GM18520 (cell line): Measurements from ENCODE around the gene SCGB1A1.
"Not testable (repeated sequence)": the region's sequence is repeated elsewhere in the genome, so short reads cannot be mapped to it uniquely, and the experiment has no call there.

Source experiments
- ATAC-seq: cut with Tn5 transposase; IDR thresholded peaks from one replicate; pipeline ENCODE4 v1.9.1; 2021; ENCODE audit not compliant: unreplicated experiment

The SCGB1A1 gene

DNA sequence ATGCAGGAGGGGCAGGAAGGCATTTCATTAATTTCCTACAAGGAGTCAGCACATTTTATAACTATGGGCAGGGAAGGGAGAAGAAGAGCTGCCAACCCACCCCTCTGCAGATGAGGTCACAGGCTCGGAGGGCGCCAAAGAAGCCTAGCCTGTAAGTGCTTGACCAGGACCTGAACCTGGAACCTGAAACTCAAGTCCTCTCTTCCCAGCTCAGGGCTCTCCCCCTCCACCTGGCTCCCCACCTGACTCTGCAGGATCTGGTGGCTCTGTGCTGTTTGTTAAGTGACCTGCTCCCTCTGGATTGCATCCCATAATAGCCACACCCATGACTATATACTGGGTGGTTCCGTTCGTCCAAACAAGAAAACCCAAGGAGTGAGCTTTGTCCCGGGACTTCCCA is 27.3 kb downstream of the SCGB1A1 start:
- no peak for ATAC-seq

DNA sequence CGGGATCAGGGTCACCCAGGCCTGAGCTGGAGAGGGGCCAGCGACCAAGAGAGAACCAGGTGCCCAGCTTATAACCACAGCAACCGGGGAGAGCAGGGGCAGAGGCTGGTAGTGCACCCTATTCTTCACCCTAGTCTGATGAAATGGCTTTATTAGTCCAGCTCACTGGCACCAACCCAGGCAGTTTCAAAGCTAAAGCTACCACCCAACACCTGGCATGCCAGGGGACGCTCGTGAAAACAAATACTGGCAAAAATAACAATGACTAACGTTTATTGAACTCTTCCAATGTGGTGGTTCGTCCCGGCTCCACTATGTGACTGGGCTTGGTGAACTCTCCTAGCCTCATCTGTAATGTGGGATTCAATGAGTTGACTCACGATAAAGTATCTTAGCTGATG is 30.6 kb downstream of the SCGB1A1 start:
- no peak for ATAC-seq

DNA sequence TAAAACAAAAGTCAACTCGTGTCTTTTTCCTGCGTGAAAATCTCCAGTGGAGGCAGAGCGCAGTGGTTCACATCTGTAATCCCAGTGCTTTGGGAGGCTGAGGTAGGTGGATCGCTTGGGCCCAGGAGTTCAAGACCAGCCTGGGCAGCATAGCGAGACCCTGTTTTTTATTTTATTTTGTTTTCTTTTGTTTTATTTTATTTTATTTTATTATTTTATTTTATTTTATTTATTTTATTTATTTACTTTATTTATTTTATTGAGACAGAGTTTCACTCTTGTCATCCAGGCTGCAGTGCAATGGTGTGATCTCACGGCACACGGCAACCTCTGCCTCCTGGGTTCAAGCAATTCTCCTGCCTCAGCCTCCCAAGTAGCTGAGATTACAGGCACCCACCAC is 31.1 kb downstream of the SCGB1A1 start:
- ATAC-seq: not testable (repeated sequence)

- no peak for ATAC-seq
Observed at GRCh38 chr11:62450543-62451240, 31.9 kb downstream of the SCGB1A1 start.

GRCh38 chr11:62451241-62451621 is 32.4 kb downstream of the SCGB1A1 start:
- no peak for ATAC-seq

- no peak for ATAC-seq
Observed at GRCh38 chr11:62452261-62452660, 33.4 kb downstream of the SCGB1A1 start.

- ATAC-seq: no peak
Observed at GRCh38 chr11:62452839-62453468, 34.1 kb downstream of the SCGB1A1 start.

- no peak for ATAC-seq
Observed at GRCh38 chr11:62456630-62457029, 37.8 kb downstream of the SCGB1A1 start.

DNA sequence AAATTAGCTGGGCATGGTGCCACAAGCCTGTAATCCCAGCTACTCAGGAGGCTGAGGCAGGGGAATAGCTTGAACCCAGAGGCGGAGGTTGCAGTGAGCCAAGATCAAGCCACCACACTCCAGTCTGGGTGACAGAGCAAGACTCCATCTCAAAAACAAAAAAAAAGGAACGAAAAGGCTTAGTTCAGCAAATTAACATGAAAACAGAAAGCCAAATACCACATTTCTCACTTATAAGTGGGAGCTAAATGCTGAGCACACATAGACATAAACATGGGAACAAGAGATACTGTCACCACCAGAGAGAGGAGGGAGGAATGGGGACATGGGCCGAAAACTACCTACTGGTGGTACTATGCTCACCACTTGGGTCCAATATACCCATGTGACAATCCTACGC is 38.6 kb downstream of the SCGB1A1 start:
- no peak for ATAC-seq

DNA sequence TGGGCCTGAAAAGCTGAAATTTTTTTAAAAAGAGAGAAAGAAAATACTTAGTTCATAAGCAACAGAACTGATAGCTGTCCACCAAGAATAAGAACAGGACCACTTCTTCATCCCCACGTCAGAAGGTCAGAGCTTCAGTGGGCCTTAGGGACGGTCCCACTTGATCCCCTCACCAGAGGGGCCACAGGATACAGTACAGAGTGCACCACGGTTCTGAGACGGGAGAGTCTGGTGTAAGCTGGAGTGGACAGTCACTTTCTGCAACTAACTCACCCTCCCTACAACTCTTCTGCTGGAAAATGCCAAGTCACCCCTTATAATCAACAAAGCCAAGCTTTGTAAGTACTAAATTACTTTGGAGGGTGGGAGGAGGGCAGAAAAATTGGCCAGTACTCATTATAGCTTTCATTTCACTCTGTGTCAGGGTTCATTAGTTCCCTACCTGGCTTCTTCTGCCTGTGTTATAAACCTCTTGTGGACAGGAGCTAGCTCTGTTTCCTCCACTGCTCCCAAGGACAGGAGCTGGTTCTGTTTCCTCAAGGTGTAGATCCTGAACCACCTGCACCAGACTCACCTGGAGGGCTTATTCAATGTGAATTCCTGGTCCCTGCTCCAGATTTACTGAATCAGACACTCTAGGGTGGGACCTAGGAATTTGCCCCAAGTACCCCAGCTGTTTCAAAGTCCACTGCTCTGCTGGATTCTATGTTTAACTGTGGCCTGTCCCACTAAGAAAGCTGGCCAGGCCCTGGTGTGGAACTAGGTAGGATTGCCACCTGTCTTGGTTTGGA is 39.6 kb downstream of the SCGB1A1 start:
- no peak for ATAC-seq

- ATAC-seq: no peak
Observed at GRCh38 chr11:62459080-62459479, 40.2 kb downstream of the SCGB1A1 start.

DNA sequence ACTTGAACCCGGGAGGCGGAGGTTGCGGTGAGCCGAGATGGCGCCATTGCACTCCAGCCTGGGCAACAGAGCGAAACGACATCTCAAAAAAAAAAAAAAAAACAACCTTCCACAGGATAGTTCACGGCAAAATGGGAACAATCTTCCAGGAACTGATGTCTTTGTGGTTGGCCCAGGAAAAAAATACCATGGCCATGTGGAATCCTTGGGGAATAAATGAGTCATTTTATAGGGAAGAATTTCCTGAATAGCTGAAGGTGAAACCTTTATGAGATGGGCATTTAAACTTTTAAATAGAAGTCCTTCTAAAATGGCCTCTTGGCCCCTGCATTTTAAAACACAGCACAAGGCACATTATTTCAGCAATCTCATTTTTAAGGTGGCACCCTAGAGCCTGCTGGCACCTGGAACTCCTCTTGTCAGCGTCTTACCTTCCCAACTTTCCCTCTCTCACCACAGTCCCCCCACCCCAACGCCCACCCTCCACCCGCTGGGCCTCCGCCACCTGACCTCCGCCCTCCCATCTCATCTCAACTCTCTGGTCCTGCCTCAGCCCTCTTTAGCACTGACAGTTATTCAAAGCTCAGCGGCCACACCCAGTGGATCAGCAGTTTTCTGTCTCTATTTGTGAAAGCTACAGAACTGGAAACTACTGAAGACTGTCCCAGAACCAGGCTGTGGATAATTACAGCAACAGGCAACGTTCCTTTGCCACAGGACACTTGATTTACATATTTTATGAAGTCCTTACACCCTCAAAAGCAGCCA is 43.1 kb downstream of the SCGB1A1 start:
- ATAC-seq: no peak

GRCh38 chr11:62462508-62462892 is 43.7 kb downstream of the SCGB1A1 start:
- ATAC-seq: no peak

GRCh38 chr11:62463121-62463542 is 44.3 kb downstream of the SCGB1A1 start:
- ATAC-seq: no peak

- no peak for ATAC-seq
Observed at GRCh38 chr11:62464655-62465054, 45.8 kb downstream of the SCGB1A1 start.

- no peak for ATAC-seq
Observed at GRCh38 chr11:62466444-62466843, 47.6 kb downstream of the SCGB1A1 start.

DNA sequence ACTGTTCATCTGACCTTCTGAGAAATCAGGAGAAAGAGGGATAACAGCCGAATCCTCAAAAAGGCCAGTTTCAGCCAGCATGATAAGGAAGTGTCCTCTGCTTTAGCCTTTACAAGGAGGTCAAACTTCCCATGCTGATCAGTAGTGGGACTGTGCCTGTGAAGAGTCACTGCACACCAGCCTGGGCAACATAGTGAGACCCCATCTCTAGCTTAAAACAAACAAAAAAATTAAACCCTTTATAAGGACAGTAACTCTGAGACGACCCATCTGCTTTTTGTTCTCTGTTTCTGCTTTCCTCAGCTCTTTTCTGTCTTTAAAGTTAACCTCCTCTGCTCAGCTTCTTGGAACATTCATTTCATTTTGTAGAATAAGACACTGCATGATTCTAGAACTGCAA is 49.7 kb downstream of the SCGB1A1 start:
- no peak for ATAC-seq

GRCh38 chr11:62471603-62472002 is 52.8 kb downstream of the SCGB1A1 start:
- no peak for ATAC-seq

DNA sequence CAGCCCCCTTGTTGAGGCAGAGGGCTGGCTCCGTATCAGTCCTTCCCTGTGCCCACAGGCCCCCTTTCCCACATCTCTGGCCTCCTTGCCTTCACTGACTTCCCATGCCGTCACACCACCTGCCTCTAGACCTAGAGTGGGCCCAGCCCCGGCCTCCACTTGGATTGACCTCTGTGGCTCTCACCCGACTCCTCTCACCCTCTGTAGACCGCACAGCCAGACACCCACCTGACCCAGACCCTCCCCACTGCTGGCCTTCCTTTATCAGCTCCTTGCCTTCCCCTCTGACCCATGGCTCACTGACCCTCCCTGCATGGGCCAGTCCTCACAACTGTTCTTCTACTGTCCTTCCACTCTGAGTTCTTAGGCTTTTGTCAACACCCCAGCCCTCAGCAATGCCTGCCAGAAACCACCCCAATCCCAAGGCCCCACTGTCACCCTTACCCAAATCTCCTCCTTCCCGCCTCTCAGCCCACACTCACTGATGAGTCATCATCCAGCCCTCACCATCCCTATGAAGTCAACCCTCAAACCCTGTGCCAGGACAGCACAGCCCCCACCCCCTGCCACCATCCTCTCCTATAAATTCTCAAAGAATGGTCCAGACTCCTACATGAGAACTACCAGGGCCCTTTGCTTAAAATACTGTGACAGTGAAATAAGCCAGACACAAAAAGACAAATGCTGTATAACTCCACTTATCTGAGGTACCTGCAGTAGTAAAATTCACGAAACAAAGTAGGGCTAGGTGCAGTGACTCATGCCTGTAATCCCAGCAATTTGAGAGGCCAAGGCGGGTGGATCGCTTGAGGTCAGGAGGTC is 53.4 kb downstream of the SCGB1A1 start:
- no peak for ATAC-seq
